NCI-H446 (cell line): ENCODE data around the gene DBH.

Source experiments
- DNase-seq, 2 experiments: peaks; one replicate each; lab custom pipeline; 2025; lab: John Stamatoyannopoulos, UW

Gene DBH

GRCh38 chr9:133684121-133684935, 48.2 kb downstream of the DBH start:
- DNase-seq = no peak

- no peak for DNase-seq
These were observed 48.8 kb downstream of the DBH start for GRCh38 chr9:133684936-133685361.

- no peak for DNase-seq
These were observed 49.8 kb downstream of the DBH start for GRCh38 chr9:133685653-133686609.

- DNase-seq = no peak
These were observed 50.7 kb downstream of the DBH start for GRCh38 chr9:133686642-133687575.

- no peak for DNase-seq
These were observed 51.9 kb downstream of the DBH start for GRCh38 chr9:133687856-133688761.

- no peak for DNase-seq
These were observed 53.1 kb downstream of the DBH start for GRCh38 chr9:133689151-133689763.

GRCh38 chr9:133690081-133690561, 54.0 kb downstream of the DBH start:
- DNase-seq = no peak

- DNase-seq = no peak
These were observed 55.0 kb downstream of the DBH start for GRCh38 chr9:133691191-133691590.

GRCh38 chr9:133691626-133692363, 55.6 kb downstream of the DBH start:
- DNase-seq = no peak

GRCh38 chr9:133692364-133692985, 56.3 kb downstream of the DBH start:
- DNase-seq = no peak

GRCh38 chr9:133693116-133693515, 57.0 kb downstream of the DBH start:
- DNase-seq = no peak

GRCh38 chr9:133693703-133694529, 57.8 kb downstream of the DBH start:
- no peak for DNase-seq

GRCh38 chr9:133694686-133695085, 58.5 kb downstream of the DBH start:
- no peak for DNase-seq

GRCh38 chr9:133696071-133696472, 59.9 kb downstream of the DBH start:
- no peak for DNase-seq

GRCh38 chr9:133699546-133699945, 63.4 kb downstream of the DBH start:
- DNase-seq = no peak

- no peak for DNase-seq
These were observed 64.7 kb downstream of the DBH start for GRCh38 chr9:133700819-133701320.

- DNase-seq = no peak
These were observed 65.3 kb downstream of the DBH start for GRCh38 chr9:133701321-133701980.
